Neural progenitor cell (in vitro differentiated cells): ENCODE measurements around the gene PLA2G4D. TPM values are rescaled to one million over a fixed set of nuclear protein-coding genes. Genes with fewer than 3 reads are reported as not detected.

Experiments used
- DNase-seq: peaks from one replicate; pipeline ENCODE4 v3.0.0-alpha.2; 2016; ENCODE audit warnings: low spot score
- H2AFZ ChIP-seq: fragments of 200-600 bp; sonication (generic); replicated peaks from 2 replicates; pipeline ENCODE4 v1.6.1; 2016; ENCODE audit warnings: antibody characterized with exemption
- H3F3A ChIP-seq: fragments of 200-600 bp; sonication (generic); 2 replicates; pipeline ENCODE4 v1.6.1; 2016; ENCODE audit warnings: antibody characterized with exemption, low read depth
- H3K27ac ChIP-seq: fragments of 200-600 bp; sonication (generic); 2 replicates; pipeline ENCODE4 v1.5.1; 2016; ENCODE audit warnings: mild to moderate bottlenecking
- H3K27me3 ChIP-seq: fragments of 200-600 bp; sonication (generic); 2 replicates; pipeline ENCODE4 v1.6.1; 2016; ENCODE audit warnings: mild to moderate bottlenecking, moderate library complexity
- H3K36me3 ChIP-seq: fragments of 200-600 bp; sonication (generic); 2 replicates; pipeline ENCODE4 v1.5.1; 2016
- H3K4me1 ChIP-seq: fragments of 200-600 bp; sonication (generic); 2 replicates; pipeline ENCODE4 v1.6.1; 2016; ENCODE audit warnings: mixed run types
- H3K4me2 ChIP-seq: fragments of 200-600 bp; sonication (generic); 2 replicates; pipeline ENCODE4 v1.6.1; 2016
- H3K4me3 ChIP-seq: fragments of 200-600 bp; sonication (generic); 2 replicates; pipeline ENCODE4 v1.5.1; 2016
- H3K79me2 ChIP-seq: fragments of 200-600 bp; sonication (generic); 2 replicates; pipeline ENCODE4 v1.6.1; 2016; ENCODE audit warnings: low read depth
- H3K9ac ChIP-seq: fragments of 200-600 bp; sonication (generic); 2 replicates; pipeline ENCODE4 v1.6.1; 2016
- H3K9me3 ChIP-seq: fragments of 200-600 bp; sonication (generic); 2 replicates; pipeline ENCODE4 v1.5.1; 2016; ENCODE audit warnings: low read depth
- H4K20me1 ChIP-seq: fragments of 200-600 bp; sonication (generic); 2 replicates; pipeline ENCODE4 v1.6.1; 2016; ENCODE audit warnings: low read depth
- H3K27ac Mint-ChIP-seq: 3 replicates; pipeline ENCODE4 v1.8.0; 2021; ENCODE audit warnings: mixed read lengths
- H3K27me3 Mint-ChIP-seq: 2 replicates; pipeline ENCODE4 v1.8.0; 2022; ENCODE audit warnings: low read depth, mild to moderate bottlenecking, inconsistent platforms, moderate library complexity, mixed read lengths; ENCODE audit not compliant: insufficient read depth
- H3K36me3 Mint-ChIP-seq: 3 replicates; pipeline ENCODE4 v1.8.0; 2021; ENCODE audit warnings: mixed read lengths
- H3K4me1 Mint-ChIP-seq: 3 replicates; pipeline ENCODE4 v1.8.0; 2021; ENCODE audit warnings: mixed read lengths
- H3K4me3 Mint-ChIP-seq: 3 replicates; pipeline ENCODE4 v1.8.0; 2021; ENCODE audit warnings: mild to moderate bottlenecking, moderate library complexity, mixed read lengths
- H3K9me3 Mint-ChIP-seq: 3 replicates; pipeline ENCODE4 v1.8.0; 2020; ENCODE audit warnings: mixed read lengths
- CTCF ChIP-seq: fragments of 200-600 bp; sonication (generic); IDR thresholded peaks from 2 replicates; pipeline ENCODE4 v1.5.1; 2017; ENCODE audit warnings: antibody characterized with exemption, mild to moderate bottlenecking
- EZH2 ChIP-seq: fragments of 200-600 bp; sonication (generic); IDR thresholded peaks from 2 replicates; pipeline ENCODE4 v1.6.1; 2017; ENCODE audit warnings: antibody characterized with exemption, mild to moderate bottlenecking, moderate library complexity
- EZH2phosphoT487 ChIP-seq: fragments of 200-600 bp; sonication (generic); IDR thresholded peaks from 2 replicates; pipeline ENCODE4 v1.6.1; 2017; ENCODE audit warnings: antibody characterized with exemption
- total RNA-seq: library from RNA; depleted of rRNA; stranded (reverse); fragments of >200 nt; gene quantifications from 2 replicates; pipeline ENCODE4 v1.2.3, GENCODE V29; 2015; ENCODE audit warnings: low replicate concordance

Gene PLA2G4D
- total RNA-seq, 1 donor from 2014 or later = not detected

- no peaks in the 10 kb centered on the region for H3K27me3 ChIP-seq
- H3K79me2 ChIP-seq = no peaks in the 10 kb centered on the region
- no peaks in the 10 kb centered on the region for H3K9me3 ChIP-seq
- H3K4me1 Mint-ChIP-seq = peaks cover 7% of the 10 kb centered on the region
- peaks cover 7% of the 10 kb centered on the region for H3K27me3 Mint-ChIP-seq
- TF ChIP-seq EZH2phosphoT487 = no peak
- TF ChIP-seq EZH2 = no peak
- no peak for TF ChIP-seq CTCF
- no peak overlapping the region for H2AFZ ChIP-seq
- no peak overlapping the region for H3K4me2 ChIP-seq
- H3F3A ChIP-seq = no peaks in the 10 kb centered on the region
- no peaks in the 10 kb centered on the region for H3K36me3 ChIP-seq
- H3K4me1 ChIP-seq = no peaks in the 10 kb centered on the region
- H4K20me1 ChIP-seq = no peaks in the 10 kb centered on the region
- H3K27ac Mint-ChIP-seq = no peak overlapping the region
- no peak overlapping the region for H3K4me3 Mint-ChIP-seq
- H3K4me3 ChIP-seq = no peak overlapping the region
- H3K9ac ChIP-seq = no peak overlapping the region
- H3K27ac ChIP-seq = no peak overlapping the region
- peaks cover 11% of the 10 kb centered on the region for H3K9me3 Mint-ChIP-seq
- no peaks in the 10 kb centered on the region for H3K36me3 Mint-ChIP-seq
- no peak for DNase-seq
Measured at GRCh38 chr15:42140383-42141070, 46.2 kb upstream of the PLA2G4D start.

GRCh38 chr15:42139596-42139995, 45.2 kb upstream of the PLA2G4D start:
- H3K27me3 ChIP-seq = no peaks in the 10 kb centered on the region
- no peaks in the 10 kb centered on the region for H3K9me3 ChIP-seq
- H3K27ac Mint-ChIP-seq = no peak overlapping the region
- H3K79me2 ChIP-seq = no peaks in the 10 kb centered on the region
- no peak overlapping the region for H3K4me3 ChIP-seq
- no peak overlapping the region for H3K27ac ChIP-seq
- H3K4me2 ChIP-seq = no peak overlapping the region
- no peaks in the 10 kb centered on the region for H3F3A ChIP-seq
- H3K4me3 Mint-ChIP-seq = no peak overlapping the region
- no peaks in the 10 kb centered on the region for H3K36me3 Mint-ChIP-seq
- no peak overlapping the region for H2AFZ ChIP-seq
- DNase-seq = no peak
- H4K20me1 ChIP-seq = no peaks in the 10 kb centered on the region
- H3K4me1 Mint-ChIP-seq = peaks cover 7% of the 10 kb centered on the region
- TF ChIP-seq CTCF (no peak), EZH2 (no peak), EZH2phosphoT487 (no peak)
- peaks cover 7% of the 10 kb centered on the region for H3K27me3 Mint-ChIP-seq
- no peak overlapping the region for H3K9ac ChIP-seq
- no peaks in the 10 kb centered on the region for H3K36me3 ChIP-seq
- no peaks in the 10 kb centered on the region for H3K4me1 ChIP-seq
- H3K9me3 Mint-ChIP-seq = peaks cover 11% of the 10 kb centered on the region

GRCh38 chr15:42138968-42139386, 44.6 kb upstream of the PLA2G4D start:
- no peaks in the 10 kb centered on the region for H3K36me3 Mint-ChIP-seq
- DNase-seq = no peak
- Histone ChIP-seq H3K27me3 (no peaks in the 10 kb centered on the region), H3K9me3 (no peaks in the 10 kb centered on the region), H3K79me2 (no peaks in the 10 kb centered on the region), H3K27ac (no peak overlapping the region), H3K4me1 (no peaks in the 10 kb centered on the region), H4K20me1 (no peaks in the 10 kb centered on the region), H3K4me3 (no peak overlapping the region), H2AFZ (no peak overlapping the region), H3K4me2 (no peak overlapping the region), H3F3A (no peaks in the 10 kb centered on the region), H3K9ac (no peak overlapping the region), H3K36me3 (no peaks in the 10 kb centered on the region)
- H3K27ac Mint-ChIP-seq = peak overlapping the region; percentile 7
- H3K27me3 Mint-ChIP-seq = peaks cover 7% of the 10 kb centered on the region
- peak overlapping the region; percentile 39 for H3K4me3 Mint-ChIP-seq
- H3K4me1 Mint-ChIP-seq = peaks cover 7% of the 10 kb centered on the region
- TF ChIP-seq EZH2phosphoT487 = no peak
- TF ChIP-seq CTCF = no peak
- TF ChIP-seq EZH2 = no peak
- peaks cover 11% of the 10 kb centered on the region for H3K9me3 Mint-ChIP-seq
